ENCODE measurements around the gene MGST3. TPM values are rescaled to one million over a fixed set of nuclear protein-coding genes. Genes with fewer than 3 reads are reported as not detected.

Gene MGST3
- total and polyA plus RNA-seq, 9 donors, result 137 to 238 (median 159) TPM

DNA sequence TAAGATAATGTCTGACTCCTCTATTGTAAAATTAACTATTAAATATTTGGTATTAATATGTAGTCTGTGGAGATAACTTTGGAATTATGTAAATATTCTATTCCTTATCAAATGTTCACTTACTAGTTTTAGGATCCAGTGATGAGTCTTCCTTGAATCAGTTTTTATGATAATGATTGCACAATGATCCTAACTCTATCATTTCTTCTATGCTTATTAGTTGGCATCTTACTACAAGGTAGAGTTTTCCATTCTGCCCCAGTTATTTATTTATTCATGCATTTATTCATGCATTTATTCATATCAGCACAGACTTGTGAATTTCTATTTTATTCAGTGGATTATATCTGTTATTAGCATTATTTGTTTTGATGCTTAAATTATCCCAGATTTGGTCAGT, 7.4 kb upstream of the MGST3 start:
- no peak for DNase-seq
- H3K4me3 ChIP-seq, result no peak overlapping the region
- no peaks in the 10 kb centered on the region for H3K9me3 ChIP-seq
- no peak overlapping the region for H3K27ac ChIP-seq
- H3K27me3 ChIP-seq, result no peaks in the 10 kb centered on the region
- H3K36me3 ChIP-seq, result no peaks in the 10 kb centered on the region
- intact Hi-C loops (cut with DNase I), result no loop called here
- TF ChIP-seq, protein P1, sequence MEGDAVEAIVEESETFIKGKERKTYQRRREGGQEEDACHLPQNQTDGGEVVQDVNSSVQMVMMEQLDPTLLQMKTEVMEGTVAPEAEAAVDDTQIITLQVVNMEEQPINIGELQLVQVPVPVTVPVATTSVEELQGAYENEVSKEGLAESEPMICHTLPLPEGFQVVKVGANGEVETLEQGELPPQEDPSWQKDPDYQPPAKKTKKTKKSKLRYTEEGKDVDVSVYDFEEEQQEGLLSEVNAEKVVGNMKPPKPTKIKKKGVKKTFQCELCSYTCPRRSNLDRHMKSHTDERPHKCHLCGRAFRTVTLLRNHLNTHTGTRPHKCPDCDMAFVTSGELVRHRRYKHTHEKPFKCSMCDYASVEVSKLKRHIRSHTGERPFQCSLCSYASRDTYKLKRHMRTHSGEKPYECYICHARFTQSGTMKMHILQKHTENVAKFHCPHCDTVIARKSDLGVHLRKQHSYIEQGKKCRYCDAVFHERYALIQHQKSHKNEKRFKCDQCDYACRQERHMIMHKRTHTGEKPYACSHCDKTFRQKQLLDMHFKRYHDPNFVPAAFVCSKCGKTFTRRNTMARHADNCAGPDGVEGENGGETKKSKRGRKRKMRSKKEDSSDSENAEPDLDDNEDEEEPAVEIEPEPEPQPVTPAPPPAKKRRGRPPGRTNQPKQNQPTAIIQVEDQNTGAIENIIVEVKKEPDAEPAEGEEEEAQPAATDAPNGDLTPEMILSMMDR (IDR thresholded peaks at IDR 0.05), result no peak
- TF ChIP-seq POLR2A (IDR thresholded peaks at IDR 0.05), result no peak
- H3K4me1 ChIP-seq (ENCODE audit: insufficient read depth), result no peaks in the 10 kb centered on the region

DNA sequence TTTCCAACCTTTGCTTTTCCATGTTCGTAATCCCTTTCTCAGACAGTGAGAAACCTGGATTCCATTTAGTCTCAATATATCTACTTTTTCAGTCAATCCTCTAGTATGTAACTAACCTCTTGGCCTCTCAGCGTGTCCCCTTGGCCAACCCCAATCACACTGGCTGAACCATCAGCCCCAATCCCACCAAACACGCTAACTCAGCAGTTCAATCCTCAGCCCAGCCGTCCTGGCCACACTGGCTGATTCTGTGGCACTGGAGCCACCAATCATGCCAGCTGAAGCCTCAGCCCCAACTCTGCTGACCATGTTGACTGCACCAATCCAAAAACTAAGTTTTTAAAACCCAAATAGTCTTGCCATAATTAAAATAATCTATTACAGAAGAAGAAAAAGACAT, 6.6 kb upstream of the MGST3 start:
- DNase-seq, result no peak
- intact Hi-C loops (cut with DNase I), result no loop called here
- H3K36me3 ChIP-seq, result no peaks in the 10 kb centered on the region

DNA sequence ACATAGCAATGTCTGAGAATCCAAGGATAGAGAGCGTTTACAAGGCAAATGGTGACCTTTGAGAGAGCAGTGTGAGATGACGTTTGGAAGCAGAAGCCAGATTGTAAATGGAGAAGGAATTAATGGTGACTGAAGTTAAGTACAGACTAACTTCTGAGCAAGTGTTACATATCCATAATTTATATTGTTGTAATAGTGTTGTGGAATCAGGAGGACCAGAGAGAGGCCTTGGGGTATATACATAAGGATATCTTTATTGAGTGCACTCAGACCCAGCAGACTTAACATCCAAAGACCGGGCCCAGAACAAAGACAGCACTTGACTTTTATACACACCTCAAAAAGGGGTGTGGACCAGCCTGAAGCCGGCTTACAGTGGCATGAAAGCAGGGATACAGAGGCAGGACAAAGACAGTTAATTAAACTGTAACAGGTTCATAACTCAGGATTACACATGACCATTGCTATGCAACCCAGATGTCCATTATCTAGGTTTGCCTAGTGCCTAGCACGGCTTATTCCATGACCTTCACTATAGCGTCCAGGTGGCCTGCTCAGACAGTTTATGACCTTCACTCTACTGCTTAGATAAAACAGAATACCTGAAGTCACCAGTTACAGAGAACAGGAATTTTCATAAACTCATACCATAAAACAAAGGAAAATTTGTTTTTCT, 2.7 kb upstream of the MGST3 start:
- TF ChIP-seq EP300 (IDR thresholded peaks at IDR 0.05) (no peak), POLR2A (IDR thresholded peaks at IDR 0.05) (no peak)
- TF ChIP-seq, protein P1 (IDR thresholded peaks at IDR 0.05), result no peak
- 40 to 63% (median 44%) methylated on average over 6 of the region's 6 CpGs for WGBS, 3 donors

More for the DNA sequence above, 6.6 kb upstream of the MGST3 start:
- Histone ChIP-seq H3K27ac (no peak overlapping the region), H3K4me1 (ENCODE audit: insufficient read depth) (no peaks in the 10 kb centered on the region), H3K4me3 (no peak overlapping the region), H3K27me3 (no peaks in the 10 kb centered on the region), H3K9me3 (no peaks in the 10 kb centered on the region)
- WGBS, 3 donors, result 75 to 86% (median 85%) methylated on average over 4 of the region's 4 CpGs
- no peak for TF ChIP-seq POLR2A (IDR thresholded peaks at IDR 0.05)
- TF ChIP-seq, protein P1 (IDR thresholded peaks at IDR 0.05), result no peak
- no peak for TF ChIP-seq EP300 (IDR thresholded peaks at IDR 0.05)

DNA sequence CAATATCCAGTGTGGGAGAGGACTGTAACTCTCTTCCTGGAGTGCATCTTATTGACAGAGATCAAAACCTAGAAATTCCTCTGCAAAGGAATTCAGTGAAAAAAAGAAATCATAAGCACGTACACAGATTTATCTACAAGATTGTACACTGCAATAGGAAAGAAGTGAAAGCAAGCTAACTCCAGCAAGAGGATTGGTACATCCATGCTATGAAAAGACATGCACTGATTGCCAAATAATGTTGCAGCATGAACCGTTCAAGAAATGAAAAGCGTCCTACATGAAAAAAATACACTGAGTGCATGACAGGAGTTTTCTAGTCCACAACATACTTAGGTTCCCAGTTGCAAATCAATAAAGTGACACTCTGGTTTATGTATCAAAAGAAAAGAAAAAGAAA, 1.9 kb upstream of the MGST3 start:
- DNase-seq, result no peak
- Histone ChIP-seq H3K27me3 (no peaks in the 10 kb centered on the region), H3K4me3 (no peak overlapping the region), H3K27ac (no peak overlapping the region), H3K36me3 (no peaks in the 10 kb centered on the region), H3K9me3 (no peaks in the 10 kb centered on the region), H3K4me1 (ENCODE audit: insufficient read depth) (peaks cover 3% of the 10 kb centered on the region)
- WGBS, 3 donors, result 29 to 38% (median 30%) methylated on average over 3 of the region's 3 CpGs
- intact Hi-C loops (cut with DNase I), result no loop called here
- TF ChIP-seq, protein P1 (IDR thresholded peaks at IDR 0.05), result no peak
- TF ChIP-seq EP300 (IDR thresholded peaks at IDR 0.05) (no peak), POLR2A (IDR thresholded peaks at IDR 0.05) (no peak)

More for the DNA sequence above, 2.7 kb upstream of the MGST3 start:
- H3K9me3 ChIP-seq, result no peaks in the 10 kb centered on the region
- intact Hi-C loops (cut with DNase I), result no loop called here
- H3K27me3 ChIP-seq, result no peaks in the 10 kb centered on the region
- no peak for DNase-seq
- H3K4me3 ChIP-seq, result no peak overlapping the region
- peaks cover 3% of the 10 kb centered on the region for H3K4me1 ChIP-seq (ENCODE audit: insufficient read depth)
- no peak overlapping the region for H3K27ac ChIP-seq
- H3K36me3 ChIP-seq, result no peaks in the 10 kb centered on the region

All from ovary (tissue), 9 donors.